ENCODE measurements around the gene KAT14. TPM values are rescaled to one million over a fixed set of nuclear protein-coding genes. Genes with fewer than 3 reads are reported as not detected.
"Not testable (repeated sequence)": the region's sequence is repeated elsewhere in the genome, so short reads cannot be mapped to it uniquely, and the experiment has no call there.

KAT14 gene
- total RNA-seq, 4 donors from 2014 or later, result 17.1 to 19.9 (median 18.8) TPM

DNA sequence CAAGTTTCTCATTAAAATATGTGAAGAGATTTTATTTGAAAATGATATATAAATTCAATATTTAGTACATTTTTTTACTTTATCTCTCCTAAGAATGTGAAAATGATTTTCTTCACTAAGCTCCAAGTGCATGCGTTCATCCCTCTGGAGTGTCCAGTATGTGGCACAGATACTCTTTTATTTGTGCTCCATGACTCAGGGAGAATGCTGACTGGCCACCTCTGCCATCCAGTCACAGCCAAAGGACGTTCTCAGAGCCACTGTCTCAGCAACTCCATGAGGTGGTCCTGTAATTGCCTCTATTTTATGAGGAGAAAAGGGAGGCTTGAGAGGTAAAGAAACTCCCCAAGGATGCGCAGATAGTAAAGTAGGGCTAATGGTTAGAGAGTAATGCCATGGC, 58.3 kb downstream of the KAT14 start:
- H3K9me3 ChIP-seq, result no peaks in the 10 kb centered on the region
- no peak overlapping the region for H3K4me3 ChIP-seq
- H3K27ac ChIP-seq, result no peak overlapping the region
- WGBS, 2 donors (ENCODE audit: low coverage in 1 of 2), result 90 to 100% methylated on average over 1 to 3 of the region's 3 CpGs
- ATAC-seq, result no peak
- TF ChIP-seq POLR2AphosphoS5 (IDR thresholded peaks at IDR 0.05) (no peak), POLR2A (IDR thresholded peaks at IDR 0.05) (no peak), EP300 (IDR thresholded peaks at IDR 0.05) (no peak)
- TF ChIP-seq, protein P1, sequence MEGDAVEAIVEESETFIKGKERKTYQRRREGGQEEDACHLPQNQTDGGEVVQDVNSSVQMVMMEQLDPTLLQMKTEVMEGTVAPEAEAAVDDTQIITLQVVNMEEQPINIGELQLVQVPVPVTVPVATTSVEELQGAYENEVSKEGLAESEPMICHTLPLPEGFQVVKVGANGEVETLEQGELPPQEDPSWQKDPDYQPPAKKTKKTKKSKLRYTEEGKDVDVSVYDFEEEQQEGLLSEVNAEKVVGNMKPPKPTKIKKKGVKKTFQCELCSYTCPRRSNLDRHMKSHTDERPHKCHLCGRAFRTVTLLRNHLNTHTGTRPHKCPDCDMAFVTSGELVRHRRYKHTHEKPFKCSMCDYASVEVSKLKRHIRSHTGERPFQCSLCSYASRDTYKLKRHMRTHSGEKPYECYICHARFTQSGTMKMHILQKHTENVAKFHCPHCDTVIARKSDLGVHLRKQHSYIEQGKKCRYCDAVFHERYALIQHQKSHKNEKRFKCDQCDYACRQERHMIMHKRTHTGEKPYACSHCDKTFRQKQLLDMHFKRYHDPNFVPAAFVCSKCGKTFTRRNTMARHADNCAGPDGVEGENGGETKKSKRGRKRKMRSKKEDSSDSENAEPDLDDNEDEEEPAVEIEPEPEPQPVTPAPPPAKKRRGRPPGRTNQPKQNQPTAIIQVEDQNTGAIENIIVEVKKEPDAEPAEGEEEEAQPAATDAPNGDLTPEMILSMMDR (IDR thresholded peaks at IDR 0.05), result no peak
- no peaks in the 10 kb centered on the region for H3K27me3 ChIP-seq
- H3K4me1 ChIP-seq, result no peaks in the 10 kb centered on the region
- H3K36me3 ChIP-seq, result peaks cover 0 to 3% of the 10 kb centered on the region in 2 donors

DNA sequence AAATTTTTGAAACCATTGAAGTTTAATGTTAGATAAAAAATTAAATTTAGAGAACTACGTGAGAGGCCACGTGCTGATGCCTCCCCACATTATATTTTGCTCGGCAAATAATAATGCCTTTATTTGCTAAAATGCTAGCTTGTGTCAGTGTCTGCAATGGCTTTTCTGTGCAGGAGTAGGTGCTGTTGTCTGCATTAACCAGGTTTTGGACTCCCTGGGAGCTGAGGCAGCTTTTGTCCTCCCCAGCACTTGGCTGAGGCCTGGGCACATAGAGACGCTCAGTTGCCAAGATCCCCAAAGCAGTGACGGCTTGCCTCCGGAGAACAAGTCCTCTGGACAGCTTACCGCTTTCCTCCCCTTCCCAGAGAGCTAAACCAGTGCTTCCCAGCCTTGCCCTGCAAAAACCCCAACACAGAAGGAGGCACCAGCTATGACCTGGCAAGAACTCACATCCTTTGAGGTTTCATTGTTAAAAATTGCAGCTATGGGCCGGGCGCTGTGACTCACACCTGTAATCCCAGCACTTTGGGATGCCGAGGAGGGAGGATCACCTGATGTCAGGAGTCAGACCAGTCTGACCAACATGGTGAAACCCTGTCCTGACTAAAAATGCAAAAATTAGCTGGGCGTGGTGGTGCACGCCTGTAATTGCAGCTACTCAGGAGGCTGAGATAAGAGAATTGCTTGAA, 59.9 kb downstream of the KAT14 start:
- ATAC-seq, result no peak
- Histone ChIP-seq H3K4me3 (no peak overlapping the region), H3K9me3 (no peaks in the 10 kb centered on the region), H3K36me3 (no peaks in the 10 kb centered on the region), H3K4me1 (no peaks in the 10 kb centered on the region), H3K27me3 (no peaks in the 10 kb centered on the region), H3K27ac (no peak overlapping the region)
- TF ChIP-seq EP300 (IDR thresholded peaks at IDR 0.05), result no peak
- no peak for TF ChIP-seq POLR2AphosphoS5 (IDR thresholded peaks at IDR 0.05)
- TF ChIP-seq, protein P1 (IDR thresholded peaks at IDR 0.05), result no peak
- TF ChIP-seq POLR2A (IDR thresholded peaks at IDR 0.05), result no peak
- 93 to 96% methylated on average over 5 to 7 of the region's 12 CpGs for WGBS, 2 donors (ENCODE audit: low coverage in 1 of 2)

- Histone ChIP-seq H3K36me3 (no peaks in the 10 kb centered on the region), H3K27me3 (no peaks in the 10 kb centered on the region), H3K4me1 (no peaks in the 10 kb centered on the region), H3K27ac (no peak overlapping the region), H3K9me3 (no peaks in the 10 kb centered on the region), H3K4me3 (no peak overlapping the region)
- no peak for ATAC-seq
- no peak for TF ChIP-seq POLR2A (IDR thresholded peaks at IDR 0.05)
- TF ChIP-seq POLR2AphosphoS5 (IDR thresholded peaks at IDR 0.05), result no peak
- TF ChIP-seq, protein P1 (IDR thresholded peaks at IDR 0.05), result no peak
- TF ChIP-seq EP300 (IDR thresholded peaks at IDR 0.05), result no peak
These were observed 65.3 kb downstream of the KAT14 start for GRCh38 chr20:18202966-18203365.

DNA sequence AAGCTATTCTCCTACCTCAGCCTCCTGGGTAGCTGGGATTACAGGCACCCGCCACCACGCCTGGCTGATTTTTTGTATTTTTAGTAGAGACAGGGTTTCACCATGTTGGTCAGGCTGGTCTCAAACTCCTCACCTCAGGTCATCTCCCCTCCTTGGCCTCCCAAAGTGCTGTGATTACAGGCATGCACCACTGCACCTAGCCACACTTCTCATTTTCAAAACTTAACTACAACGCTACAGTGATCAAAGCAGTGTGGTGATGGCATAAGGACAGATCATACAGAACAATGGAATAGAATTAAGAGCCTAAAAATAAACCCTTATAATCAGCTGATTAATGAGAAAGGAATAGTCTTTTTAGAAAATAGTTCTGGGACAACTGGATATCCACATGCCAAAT, 66.0 kb downstream of the KAT14 start:
- H3K27ac ChIP-seq, H3K27me3 ChIP-seq, H3K36me3 ChIP-seq, H3K4me3 ChIP-seq, H3K4me1 ChIP-seq, ATAC-seq, H3K9me3 ChIP-seq: not testable (repeated sequence)
- WGBS, 2 donors (ENCODE audit: low coverage in 1 of 2), result 70% methylated on average over 3 of the region's 3 CpGs; no CpG with 5 or more reads in 1 of the 2 donors

DNA sequence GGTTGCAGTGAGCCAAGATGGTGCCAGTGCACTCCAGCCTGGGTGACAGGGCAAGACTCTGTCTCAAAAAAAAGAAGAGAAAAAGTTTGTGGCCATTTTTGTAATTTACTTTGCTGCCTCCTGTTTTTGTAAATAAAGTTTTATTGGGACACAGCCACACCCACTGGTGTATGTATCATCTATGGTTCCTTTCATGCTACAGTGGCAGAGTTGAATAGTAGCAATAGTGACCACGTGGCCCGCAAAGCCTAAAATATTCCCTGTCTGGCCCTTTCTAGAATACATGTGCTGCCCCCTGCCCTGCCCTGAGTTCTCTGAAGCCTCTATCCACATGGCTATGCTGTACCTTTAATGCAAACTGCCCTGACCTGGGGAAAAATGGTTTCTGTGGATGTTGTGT, 75.3 kb downstream of the KAT14 start:
- Histone ChIP-seq H3K9me3 (no peaks in the 10 kb centered on the region), H3K36me3 (no peaks in the 10 kb centered on the region), H3K27ac (no peak overlapping the region), H3K4me3 (no peak overlapping the region), H3K27me3 (no peaks in the 10 kb centered on the region), H3K4me1 (no peaks in the 10 kb centered on the region)
- no peak for ATAC-seq
- TF ChIP-seq POLR2AphosphoS5 (IDR thresholded peaks at IDR 0.05), result no peak
- WGBS, 2 donors (ENCODE audit: low coverage in 1 of 2), result 71 to 100% methylated on average over 2 of the region's 2 CpGs

DNA sequence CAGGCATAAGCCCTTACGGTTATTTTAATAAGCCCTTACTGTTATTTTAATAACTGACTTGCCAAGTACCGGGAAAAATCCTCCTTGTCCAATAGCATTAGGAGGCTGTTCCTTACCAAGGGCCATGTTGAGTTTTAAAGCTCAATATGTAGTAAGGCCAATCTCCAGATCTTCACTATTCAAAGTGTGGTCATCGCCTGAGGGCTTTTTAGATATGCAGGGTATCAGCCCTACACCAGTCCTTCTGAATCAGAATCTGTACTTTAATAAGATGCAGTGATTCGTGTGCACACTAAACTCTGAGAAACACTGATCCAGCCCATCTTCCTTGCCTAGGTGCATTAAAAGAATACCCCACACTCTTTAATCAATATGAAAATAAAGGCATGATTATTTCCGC, 77.9 kb downstream of the KAT14 start:
- H3K9me3 ChIP-seq, result no peaks in the 10 kb centered on the region
- no peak overlapping the region for H3K27ac ChIP-seq
- H3K27me3 ChIP-seq, result no peaks in the 10 kb centered on the region
- no peaks in the 10 kb centered on the region for H3K4me1 ChIP-seq
- 83 to 98% methylated on average over 4 to 5 of the region's 5 CpGs for WGBS, 2 donors (ENCODE audit: low coverage in 1 of 2)
- H3K4me3 ChIP-seq, result no peak overlapping the region
- TF ChIP-seq EP300 (IDR thresholded peaks at IDR 0.05) (no peak), POLR2A (IDR thresholded peaks at IDR 0.05) (no peak), POLR2AphosphoS5 (IDR thresholded peaks at IDR 0.05) (no peak)
- TF ChIP-seq, protein P1 (IDR thresholded peaks at IDR 0.05), result no peak
- ATAC-seq, result no peak
- H3K36me3 ChIP-seq, result no peaks in the 10 kb centered on the region

Measured in gastroesophageal sphincter (tissue), 4 donors.